WTC11 (cell line): ENCODE results near the gene GUCA2B. TPM values are rescaled to one million over a fixed set of nuclear protein-coding genes. Genes with fewer than 3 reads are reported as not detected.

Experiments
- ATAC-seq: fragments of 200-7000 bp; cut with Tn5 transposase; 2 replicates; pipeline ENCODE4 v1.10.0; 2021; ENCODE audit warnings: mild to moderate bottlenecking, moderate library complexity
- CTCF ChIA-PET: fragments of 300-600 bp; sonication (Branson Sonifier 250); formaldehyde crosslinking; loops from one replicate; lab custom pipeline; 2021; ENCODE audit warnings: antibody characterized with exemption; lab: Charles Lee
- POLR2A ChIA-PET: fragments of 350-600 bp; sonication (Branson Sonifier 250); formaldehyde crosslinking; loops from one replicate; lab custom pipeline; 2021; ENCODE audit warnings: antibody characterized with exemption; lab: Charles Lee
- DNase-seq: peaks from one replicate; pipeline ENCODE4 v3.0.0; 2021; ENCODE audit warnings: low spot score
- H3K27ac Mint-ChIP-seq: 2 replicates; pipeline ENCODE4 v1.8.0; 2021; ENCODE audit warnings: mixed read lengths
- H3K27me3 Mint-ChIP-seq: 2 replicates; pipeline ENCODE4 v1.8.0; 2021; ENCODE audit warnings: low read depth, mild to moderate bottlenecking, moderate library complexity, mixed read lengths
- H3K36me3 Mint-ChIP-seq: 2 replicates; pipeline ENCODE4 v1.8.0; 2021; ENCODE audit warnings: mixed read lengths
- H3K4me1 Mint-ChIP-seq: 2 replicates; pipeline ENCODE4 v1.8.0; 2022; ENCODE audit warnings: mixed read lengths
- H3K4me3 Mint-ChIP-seq: 2 replicates; pipeline ENCODE4 v1.8.0; 2021; ENCODE audit warnings: mild to moderate bottlenecking, moderate library complexity, mixed read lengths
- H3K9me3 Mint-ChIP-seq: 2 replicates; pipeline ENCODE4 v1.8.0; 2021; ENCODE audit warnings: mixed read lengths
- ATF1 ChIP-seq: sonication (generic); formaldehyde crosslinking; IDR thresholded peaks from 2 replicates; pipeline ENCODE4 v1.8.1; 2023; ENCODE audit warnings: mild to moderate bottlenecking, moderate library complexity, missing genetic modification reagents
- CBFB ChIP-seq: sonication (generic); formaldehyde crosslinking; IDR thresholded peaks from 2 replicates; pipeline ENCODE4 v1.8.1; 2022; ENCODE audit warnings: mild to moderate bottlenecking, low read depth, missing genetic modification reagents
- FOXJ3 ChIP-seq: sonication (generic); formaldehyde crosslinking; IDR thresholded peaks from 2 replicates; pipeline ENCODE4 v1.9.0; 2021; ENCODE audit warnings: missing genetic modification reagents, mild to moderate bottlenecking, borderline replicate concordance
- MXD4 ChIP-seq: fragments of 250-450 bp; sonication (Bioruptor Pico); IDR thresholded peaks from 2 replicates; pipeline ENCODE4 v1.8.0; 2021; ENCODE audit warnings: mild to moderate bottlenecking, moderate library complexity, borderline replicate concordance
- NFE2L1 ChIP-seq: sonication (generic); formaldehyde crosslinking; IDR thresholded peaks from 2 replicates; pipeline ENCODE4 v1.8.1; 2023; ENCODE audit warnings: missing genetic modification reagents
- NFYB ChIP-seq: sonication (generic); formaldehyde crosslinking; conservative IDR thresholded peaks from 2 replicates; pipeline ENCODE4 v1.8.0; 2022; ENCODE audit warnings: low read depth, missing genetic modification reagents
- PRRX2 ChIP-seq: fragments of 250-450 bp; sonication (Bioruptor Pico); IDR thresholded peaks from 2 replicates; pipeline ENCODE4 v1.8.0; 2021; ENCODE audit warnings: mild to moderate bottlenecking
- RORB ChIP-seq: fragments of 250-450 bp; sonication (Bioruptor Pico); IDR thresholded peaks from 2 replicates; pipeline ENCODE4 v1.9.0; 2021; ENCODE audit warnings: mild to moderate bottlenecking
- SOX15 ChIP-seq: fragments of 250-450 bp; sonication (Bioruptor Pico); IDR thresholded peaks from 2 replicates; pipeline ENCODE4 v1.9.0; 2021; ENCODE audit warnings: mild to moderate bottlenecking
- TEAD1 ChIP-seq: sonication (generic); formaldehyde crosslinking; IDR thresholded peaks from 2 replicates; pipeline ENCODE4 v1.8.0; 2022; ENCODE audit warnings: mild to moderate bottlenecking, missing genetic modification reagents
- ZBTB21 ChIP-seq: sonication (generic); formaldehyde crosslinking; IDR thresholded peaks from 2 replicates; pipeline ENCODE4 v1.8.1; 2023; ENCODE audit warnings: mild to moderate bottlenecking, missing genetic modification reagents, borderline replicate concordance
- ZNF219 ChIP-seq: sonication (generic); formaldehyde crosslinking; IDR thresholded peaks from 2 replicates; pipeline ENCODE4 v1.8.0; 2023; ENCODE audit warnings: missing genetic modification reagents, mild to moderate bottlenecking, borderline replicate concordance
- ZNF416 ChIP-seq: fragments of 250-450 bp; sonication (Bioruptor Pico); IDR thresholded peaks from 2 replicates; pipeline ENCODE4 v1.9.0; 2021; ENCODE audit warnings: mild to moderate bottlenecking, inconsistent platforms
- ZNF671 ChIP-seq: fragments of 250-450 bp; sonication (Bioruptor Pico); IDR thresholded peaks from 2 replicates; pipeline ENCODE4 v1.8.0; 2021; ENCODE audit warnings: mild to moderate bottlenecking
- total RNA-seq: library from RNA; stranded (reverse); gene quantifications from 3 replicates; pipeline ENCODE4 v1.2.3, GENCODE V29; 2021
- TF ChIP-seq, protein P1 (sequence below): fragments of 250-450 bp; sonication (Bioruptor Pico); IDR thresholded peaks from 2 replicates; pipeline ENCODE4 v1.9.0; 2021; ENCODE audit warnings: mild to moderate bottlenecking, borderline replicate concordance
- TF ChIP-seq, protein P2 (sequence below): fragments of 250-450 bp; sonication (Bioruptor Pico); IDR thresholded peaks from 2 replicates; pipeline ENCODE4 v2.1.2; 2022; ENCODE audit warnings: mild to moderate bottlenecking, moderate library complexity
- TF ChIP-seq, protein P3 (sequence below): fragments of 250-450 bp; sonication (Bioruptor Pico); conservative IDR thresholded peaks from 2 replicates; pipeline ENCODE4 v1.9.0; 2021; ENCODE audit warnings: mild to moderate bottlenecking
- TF ChIP-seq, protein P4 (sequence below): sonication (generic); formaldehyde crosslinking; IDR thresholded peaks from 2 replicates; pipeline ENCODE4 v1.8.1; 2023; ENCODE audit warnings: mild to moderate bottlenecking, missing genetic modification reagents
- TF ChIP-seq, protein P5 (sequence below): fragments of 250-450 bp; sonication (Bioruptor Pico); IDR thresholded peaks from 2 replicates; pipeline ENCODE4 v1.9.0; 2021; ENCODE audit warnings: mild to moderate bottlenecking
- TF ChIP-seq, protein P6 (sequence below): sonication (generic); formaldehyde crosslinking; IDR thresholded peaks from 2 replicates; pipeline ENCODE4 v1.8.1; 2022; ENCODE audit warnings: low read depth, missing genetic modification reagents, borderline replicate concordance
- TF ChIP-seq, protein P7 (sequence below): sonication (generic); formaldehyde crosslinking; IDR thresholded peaks from 2 replicates; pipeline ENCODE4 v1.8.1; 2023; ENCODE audit warnings: mild to moderate bottlenecking, moderate library complexity, missing genetic modification reagents
- TF ChIP-seq, protein P8 (sequence below): sonication (generic); formaldehyde crosslinking; IDR thresholded peaks from 2 replicates; pipeline ENCODE4 v1.8.1; 2022; ENCODE audit warnings: mild to moderate bottlenecking, missing genetic modification reagents, moderate library complexity, borderline replicate concordance
- TF ChIP-seq, protein P9 (sequence below): sonication (generic); formaldehyde crosslinking; IDR thresholded peaks from 2 replicates; pipeline ENCODE4 v1.8.1; 2023; ENCODE audit warnings: mild to moderate bottlenecking, missing genetic modification reagents, moderate library complexity

Gene GUCA2B
- total RNA-seq, 1 experiment from 2014 or later: not detected

DNA sequence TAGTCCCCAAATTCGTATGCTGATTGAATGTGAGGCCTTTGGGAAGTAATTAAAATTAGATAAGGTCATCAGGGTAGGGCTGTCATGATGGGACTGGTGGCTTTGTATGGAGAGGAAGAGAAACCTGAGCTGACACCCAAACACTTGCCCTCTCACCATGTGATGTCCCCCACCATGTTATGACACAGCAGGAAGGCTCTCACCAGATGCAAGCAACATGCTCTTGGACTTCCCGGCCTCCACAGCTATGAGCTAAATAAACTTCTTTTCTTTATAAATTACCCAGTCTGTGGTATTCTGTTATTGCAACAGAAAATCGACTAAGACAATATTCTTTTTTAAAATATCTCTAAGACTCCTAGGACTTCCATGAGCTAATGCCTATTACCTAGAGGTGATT is 43.6 kb upstream of the GUCA2B start (continued):
- TF ChIP-seq, protein P1, sequence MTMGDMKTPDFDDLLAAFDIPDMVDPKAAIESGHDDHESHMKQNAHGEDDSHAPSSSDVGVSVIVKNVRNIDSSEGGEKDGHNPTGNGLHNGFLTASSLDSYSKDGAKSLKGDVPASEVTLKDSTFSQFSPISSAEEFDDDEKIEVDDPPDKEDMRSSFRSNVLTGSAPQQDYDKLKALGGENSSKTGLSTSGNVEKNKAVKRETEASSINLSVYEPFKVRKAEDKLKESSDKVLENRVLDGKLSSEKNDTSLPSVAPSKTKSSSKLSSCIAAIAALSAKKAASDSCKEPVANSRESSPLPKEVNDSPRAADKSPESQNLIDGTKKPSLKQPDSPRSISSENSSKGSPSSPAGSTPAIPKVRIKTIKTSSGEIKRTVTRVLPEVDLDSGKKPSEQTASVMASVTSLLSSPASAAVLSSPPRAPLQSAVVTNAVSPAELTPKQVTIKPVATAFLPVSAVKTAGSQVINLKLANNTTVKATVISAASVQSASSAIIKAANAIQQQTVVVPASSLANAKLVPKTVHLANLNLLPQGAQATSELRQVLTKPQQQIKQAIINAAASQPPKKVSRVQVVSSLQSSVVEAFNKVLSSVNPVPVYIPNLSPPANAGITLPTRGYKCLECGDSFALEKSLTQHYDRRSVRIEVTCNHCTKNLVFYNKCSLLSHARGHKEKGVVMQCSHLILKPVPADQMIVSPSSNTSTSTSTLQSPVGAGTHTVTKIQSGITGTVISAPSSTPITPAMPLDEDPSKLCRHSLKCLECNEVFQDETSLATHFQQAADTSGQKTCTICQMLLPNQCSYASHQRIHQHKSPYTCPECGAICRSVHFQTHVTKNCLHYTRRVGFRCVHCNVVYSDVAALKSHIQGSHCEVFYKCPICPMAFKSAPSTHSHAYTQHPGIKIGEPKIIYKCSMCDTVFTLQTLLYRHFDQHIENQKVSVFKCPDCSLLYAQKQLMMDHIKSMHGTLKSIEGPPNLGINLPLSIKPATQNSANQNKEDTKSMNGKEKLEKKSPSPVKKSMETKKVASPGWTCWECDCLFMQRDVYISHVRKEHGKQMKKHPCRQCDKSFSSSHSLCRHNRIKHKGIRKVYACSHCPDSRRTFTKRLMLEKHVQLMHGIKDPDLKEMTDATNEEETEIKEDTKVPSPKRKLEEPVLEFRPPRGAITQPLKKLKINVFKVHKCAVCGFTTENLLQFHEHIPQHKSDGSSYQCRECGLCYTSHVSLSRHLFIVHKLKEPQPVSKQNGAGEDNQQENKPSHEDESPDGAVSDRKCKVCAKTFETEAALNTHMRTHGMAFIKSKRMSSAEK: no peak
- no peak for TF ChIP-seq TEAD1 (CRISPR knock-in tag)
- TF ChIP-seq, protein P2, sequence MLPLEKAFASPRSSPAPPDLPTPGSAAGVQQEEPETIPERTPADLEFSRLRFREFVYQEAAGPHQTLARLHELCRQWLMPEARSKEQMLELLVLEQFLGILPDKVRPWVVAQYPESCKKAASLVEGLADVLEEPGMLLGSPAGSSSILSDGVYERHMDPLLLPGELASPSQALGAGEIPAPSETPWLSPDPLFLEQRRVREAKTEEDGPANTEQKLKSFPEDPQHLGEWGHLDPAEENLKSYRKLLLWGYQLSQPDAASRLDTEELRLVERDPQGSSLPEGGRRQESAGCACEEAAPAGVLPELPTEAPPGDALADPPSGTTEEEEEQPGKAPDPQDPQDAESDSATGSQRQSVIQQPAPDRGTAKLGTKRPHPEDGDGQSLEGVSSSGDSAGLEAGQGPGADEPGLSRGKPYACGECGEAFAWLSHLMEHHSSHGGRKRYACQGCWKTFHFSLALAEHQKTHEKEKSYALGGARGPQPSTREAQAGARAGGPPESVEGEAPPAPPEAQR: no peak
- TF ChIP-seq, protein P3, sequence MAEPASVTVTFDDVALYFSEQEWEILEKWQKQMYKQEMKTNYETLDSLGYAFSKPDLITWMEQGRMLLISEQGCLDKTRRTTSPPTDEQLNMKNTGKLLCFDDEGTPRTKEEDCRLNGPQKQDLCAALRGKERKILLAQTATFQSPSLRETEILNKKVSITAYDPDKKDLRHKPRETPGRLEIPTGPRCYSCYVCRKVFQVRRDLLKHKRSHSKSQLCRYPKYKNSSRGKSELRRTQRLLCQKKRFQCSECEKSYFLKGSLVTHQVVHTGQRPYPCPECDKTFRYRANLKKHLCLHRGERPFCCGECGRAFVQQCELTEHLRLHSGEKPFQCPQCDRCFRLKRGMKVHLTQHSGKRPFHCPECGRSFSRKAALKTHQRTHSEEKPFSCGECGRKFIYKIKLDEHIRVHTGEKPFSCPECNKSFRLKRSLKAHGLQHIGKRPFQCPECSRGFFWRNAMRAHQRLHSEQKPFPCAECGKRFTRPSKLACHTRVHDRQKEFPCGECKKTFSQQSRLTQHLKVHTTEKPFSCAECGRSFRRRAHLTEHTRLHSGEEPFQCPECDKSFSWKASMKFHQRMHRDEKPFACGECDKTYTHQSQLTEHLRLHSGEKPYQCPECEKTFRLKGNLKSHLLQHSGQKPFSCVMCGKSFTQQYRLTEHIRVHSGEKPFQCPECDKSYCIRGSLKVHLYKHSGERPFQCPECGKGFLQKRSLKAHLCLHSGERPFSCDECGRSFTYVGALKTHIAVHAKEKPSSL (CRISPR knock-in tag): no peak
- no peak for TF ChIP-seq NFE2L1 (CRISPR knock-in tag)
- no peak for TF ChIP-seq CBFB (CRISPR knock-in tag)
- TF ChIP-seq ZNF416: no peak
- TF ChIP-seq PRRX2 (CRISPR knock-in tag): no peak

DNA sequence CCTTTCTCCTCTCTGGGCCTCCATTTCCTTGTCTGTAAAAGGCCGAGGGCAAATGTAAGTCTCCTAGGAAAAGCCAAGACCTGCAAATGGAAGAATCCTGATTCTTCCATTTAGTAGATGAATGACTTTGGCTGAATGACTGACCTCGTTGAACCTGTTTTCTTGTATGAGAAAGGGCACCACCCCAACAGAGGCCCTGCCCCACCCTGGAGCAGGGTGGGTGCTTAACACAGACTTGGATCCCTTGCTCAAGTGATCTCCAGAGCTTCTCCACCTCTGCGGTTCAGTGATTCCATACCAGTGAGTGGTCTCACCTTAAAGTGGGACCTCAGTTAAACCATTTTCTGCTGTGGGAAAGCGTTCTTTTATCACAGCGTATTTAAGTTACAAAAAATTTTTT is 39.0 kb upstream of the GUCA2B start:
- peaks cover 3% of the 10 kb centered on the region for H3K27me3 Mint-ChIP-seq
- H3K9me3 Mint-ChIP-seq: peaks cover 12% of the 10 kb centered on the region; the same call in 1 of the 2 replicates
- no peaks in the 10 kb centered on the region for H3K36me3 Mint-ChIP-seq
- no peak overlapping the region for H3K27ac Mint-ChIP-seq
- DNase-seq (no peak), ATAC-seq (no peak)
- peaks cover 16% of the 10 kb centered on the region for H3K4me1 Mint-ChIP-seq
- H3K4me3 Mint-ChIP-seq: no peak overlapping the region
- POLR2A ChIA-PET: no interaction called here
- CTCF ChIA-PET: no interaction called here
- no peak for TF ChIP-seq ZBTB21 (CRISPR knock-in tag)
- TF ChIP-seq FOXJ3 (CRISPR knock-in tag): no peak
- TF ChIP-seq MXD4 (CRISPR knock-in tag): no peak
- no peak for TF ChIP-seq ATF1 (CRISPR knock-in tag)
- TF ChIP-seq, protein P4, sequence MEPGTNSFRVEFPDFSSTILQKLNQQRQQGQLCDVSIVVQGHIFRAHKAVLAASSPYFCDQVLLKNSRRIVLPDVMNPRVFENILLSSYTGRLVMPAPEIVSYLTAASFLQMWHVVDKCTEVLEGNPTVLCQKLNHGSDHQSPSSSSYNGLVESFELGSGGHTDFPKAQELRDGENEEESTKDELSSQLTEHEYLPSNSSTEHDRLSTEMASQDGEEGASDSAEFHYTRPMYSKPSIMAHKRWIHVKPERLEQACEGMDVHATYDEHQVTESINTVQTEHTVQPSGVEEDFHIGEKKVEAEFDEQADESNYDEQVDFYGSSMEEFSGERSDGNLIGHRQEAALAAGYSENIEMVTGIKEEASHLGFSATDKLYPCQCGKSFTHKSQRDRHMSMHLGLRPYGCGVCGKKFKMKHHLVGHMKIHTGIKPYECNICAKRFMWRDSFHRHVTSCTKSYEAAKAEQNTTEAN (CRISPR knock-in tag): no peak
- TF ChIP-seq RORB: no peak
- no peak for TF ChIP-seq ZNF671 (CRISPR knock-in tag)
- no peak for TF ChIP-seq CBFB (CRISPR knock-in tag)
- TF ChIP-seq, protein P5, sequence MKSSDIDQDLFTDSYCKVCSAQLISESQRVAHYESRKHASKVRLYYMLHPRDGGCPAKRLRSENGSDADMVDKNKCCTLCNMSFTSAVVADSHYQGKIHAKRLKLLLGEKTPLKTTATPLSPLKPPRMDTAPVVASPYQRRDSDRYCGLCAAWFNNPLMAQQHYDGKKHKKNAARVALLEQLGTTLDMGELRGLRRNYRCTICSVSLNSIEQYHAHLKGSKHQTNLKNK (CRISPR knock-in tag): no peak
- no peak for TF ChIP-seq ZNF219 (CRISPR knock-in tag)
- TF ChIP-seq, protein P6, sequence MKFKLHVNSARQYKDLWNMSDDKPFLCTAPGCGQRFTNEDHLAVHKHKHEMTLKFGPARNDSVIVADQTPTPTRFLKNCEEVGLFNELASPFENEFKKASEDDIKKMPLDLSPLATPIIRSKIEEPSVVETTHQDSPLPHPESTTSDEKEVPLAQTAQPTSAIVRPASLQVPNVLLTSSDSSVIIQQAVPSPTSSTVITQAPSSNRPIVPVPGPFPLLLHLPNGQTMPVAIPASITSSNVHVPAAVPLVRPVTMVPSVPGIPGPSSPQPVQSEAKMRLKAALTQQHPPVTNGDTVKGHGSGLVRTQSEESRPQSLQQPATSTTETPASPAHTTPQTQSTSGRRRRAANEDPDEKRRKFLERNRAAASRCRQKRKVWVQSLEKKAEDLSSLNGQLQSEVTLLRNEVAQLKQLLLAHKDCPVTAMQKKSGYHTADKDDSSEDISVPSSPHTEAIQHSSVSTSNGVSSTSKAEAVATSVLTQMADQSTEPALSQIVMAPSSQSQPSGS: no peak
- no peak for TF ChIP-seq NFYB (CRISPR knock-in tag)
- TF ChIP-seq, protein P7, sequence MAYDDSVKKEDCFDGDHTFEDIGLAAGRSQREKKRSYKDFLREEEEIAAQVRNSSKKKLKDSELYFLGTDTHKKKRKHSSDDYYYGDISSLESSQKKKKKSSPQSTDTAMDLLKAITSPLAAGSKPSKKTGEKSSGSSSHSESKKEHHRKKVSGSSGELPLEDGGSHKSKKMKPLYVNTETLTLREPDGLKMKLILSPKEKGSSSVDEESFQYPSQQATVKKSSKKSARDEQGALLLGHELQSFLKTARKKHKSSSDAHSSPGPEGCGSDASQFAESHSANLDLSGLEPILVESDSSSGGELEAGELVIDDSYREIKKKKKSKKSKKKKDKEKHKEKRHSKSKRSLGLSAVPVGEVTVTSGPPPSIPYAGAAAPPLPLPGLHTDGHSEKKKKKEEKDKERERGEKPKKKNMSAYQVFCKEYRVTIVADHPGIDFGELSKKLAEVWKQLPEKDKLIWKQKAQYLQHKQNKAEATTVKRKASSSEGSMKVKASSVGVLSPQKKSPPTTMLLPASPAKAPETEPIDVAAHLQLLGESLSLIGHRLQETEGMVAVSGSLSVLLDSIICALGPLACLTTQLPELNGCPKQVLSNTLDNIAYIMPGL (CRISPR knock-in tag): no peak
- no peak for TF ChIP-seq SOX15 (CRISPR knock-in tag)
- TF ChIP-seq, protein P8, sequence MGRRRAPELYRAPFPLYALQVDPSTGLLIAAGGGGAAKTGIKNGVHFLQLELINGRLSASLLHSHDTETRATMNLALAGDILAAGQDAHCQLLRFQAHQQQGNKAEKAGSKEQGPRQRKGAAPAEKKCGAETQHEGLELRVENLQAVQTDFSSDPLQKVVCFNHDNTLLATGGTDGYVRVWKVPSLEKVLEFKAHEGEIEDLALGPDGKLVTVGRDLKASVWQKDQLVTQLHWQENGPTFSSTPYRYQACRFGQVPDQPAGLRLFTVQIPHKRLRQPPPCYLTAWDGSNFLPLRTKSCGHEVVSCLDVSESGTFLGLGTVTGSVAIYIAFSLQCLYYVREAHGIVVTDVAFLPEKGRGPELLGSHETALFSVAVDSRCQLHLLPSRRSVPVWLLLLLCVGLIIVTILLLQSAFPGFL: no peak
- TF ChIP-seq, protein P9, sequence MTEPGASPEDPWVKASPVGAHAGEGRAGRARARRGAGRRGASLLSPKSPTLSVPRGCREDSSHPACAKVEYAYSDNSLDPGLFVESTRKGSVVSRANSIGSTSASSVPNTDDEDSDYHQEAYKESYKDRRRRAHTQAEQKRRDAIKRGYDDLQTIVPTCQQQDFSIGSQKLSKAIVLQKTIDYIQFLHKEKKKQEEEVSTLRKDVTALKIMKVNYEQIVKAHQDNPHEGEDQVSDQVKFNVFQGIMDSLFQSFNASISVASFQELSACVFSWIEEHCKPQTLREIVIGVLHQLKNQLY (CRISPR knock-in tag): no peak
